WTC11 (cell line): ENCODE results near the gene PEX10. TPM values are rescaled to one million over a fixed set of nuclear protein-coding genes. Genes with fewer than 3 reads are reported as not detected.

Experiments
- ATAC-seq: fragments of 200-7000 bp; cut with Tn5 transposase; 2 replicates; pipeline ENCODE4 v1.10.0; 2021; ENCODE audit warnings: mild to moderate bottlenecking, moderate library complexity
- CTCF ChIA-PET: fragments of 300-600 bp; sonication (Branson Sonifier 250); formaldehyde crosslinking; loops from one replicate; lab custom pipeline; 2021; ENCODE audit warnings: antibody characterized with exemption; lab: Charles Lee
- POLR2A ChIA-PET: fragments of 350-600 bp; sonication (Branson Sonifier 250); formaldehyde crosslinking; loops from one replicate; lab custom pipeline; 2021; ENCODE audit warnings: antibody characterized with exemption; lab: Charles Lee
- DNase-seq: peaks from one replicate; pipeline ENCODE4 v3.0.0; 2021; ENCODE audit warnings: low spot score
- H3K27ac Mint-ChIP-seq: 2 replicates; pipeline ENCODE4 v1.8.0; 2021; ENCODE audit warnings: mixed read lengths
- H3K27me3 Mint-ChIP-seq: 2 replicates; pipeline ENCODE4 v1.8.0; 2021; ENCODE audit warnings: low read depth, mild to moderate bottlenecking, moderate library complexity, mixed read lengths
- H3K36me3 Mint-ChIP-seq: 2 replicates; pipeline ENCODE4 v1.8.0; 2021; ENCODE audit warnings: mixed read lengths
- H3K4me1 Mint-ChIP-seq: 2 replicates; pipeline ENCODE4 v1.8.0; 2022; ENCODE audit warnings: mixed read lengths
- H3K4me3 Mint-ChIP-seq: 2 replicates; pipeline ENCODE4 v1.8.0; 2021; ENCODE audit warnings: mild to moderate bottlenecking, moderate library complexity, mixed read lengths
- H3K9me3 Mint-ChIP-seq: 2 replicates; pipeline ENCODE4 v1.8.0; 2021; ENCODE audit warnings: mixed read lengths
- ATF1 ChIP-seq: sonication (generic); formaldehyde crosslinking; IDR thresholded peaks from 2 replicates; pipeline ENCODE4 v1.8.1; 2023; ENCODE audit warnings: mild to moderate bottlenecking, moderate library complexity, missing genetic modification reagents
- CREM ChIP-seq: sonication (generic); formaldehyde crosslinking; IDR thresholded peaks from 2 replicates; pipeline ENCODE4 v1.8.1; 2022; ENCODE audit warnings: mild to moderate bottlenecking, missing genetic modification reagents, moderate library complexity
- EMX1 ChIP-seq: fragments of 250-450 bp; sonication (Bioruptor Pico); IDR thresholded peaks from 2 replicates; pipeline ENCODE4 v1.8.0; 2021; ENCODE audit warnings: mild to moderate bottlenecking
- FOXP1 ChIP-seq: sonication (generic); formaldehyde crosslinking; IDR thresholded peaks from 2 replicates; pipeline ENCODE4 v1.8.0; 2022; ENCODE audit warnings: missing genetic modification reagents, mild to moderate bottlenecking, moderate library complexity, borderline replicate concordance
- GABPB1 ChIP-seq: sonication (generic); formaldehyde crosslinking; IDR thresholded peaks from 2 replicates; pipeline ENCODE4 v1.8.1; 2023; ENCODE audit warnings: mild to moderate bottlenecking, missing genetic modification reagents
- GTF2I ChIP-seq: fragments of 250-450 bp; sonication (Bioruptor Pico); conservative IDR thresholded peaks from 2 replicates; pipeline ENCODE4 v1.4.0; 2021; ENCODE audit warnings: mild to moderate bottlenecking
- JUN ChIP-seq: sonication (generic); formaldehyde crosslinking; IDR thresholded peaks from 2 replicates; pipeline ENCODE4 v1.8.0; 2023; ENCODE audit warnings: mild to moderate bottlenecking, missing genetic modification reagents
- KAT7 ChIP-seq: sonication (generic); formaldehyde crosslinking; IDR thresholded peaks from 2 replicates; pipeline ENCODE4 v1.8.1; 2023; ENCODE audit warnings: missing genetic modification reagents, mild to moderate bottlenecking, borderline replicate concordance
- MYBL2 ChIP-seq: sonication (generic); formaldehyde crosslinking; IDR thresholded peaks from 2 replicates; pipeline ENCODE4 v1.8.1; 2023; ENCODE audit warnings: mild to moderate bottlenecking, moderate library complexity, missing genetic modification reagents
- NFYB ChIP-seq: sonication (generic); formaldehyde crosslinking; conservative IDR thresholded peaks from 2 replicates; pipeline ENCODE4 v1.8.0; 2022; ENCODE audit warnings: low read depth, missing genetic modification reagents
- NR1H2 ChIP-seq: sonication (generic); formaldehyde crosslinking; IDR thresholded peaks from 2 replicates; pipeline ENCODE4 v1.9.0; 2021; ENCODE audit warnings: mild to moderate bottlenecking, moderate library complexity, missing genetic modification reagents
- NR3C1 ChIP-seq: sonication (generic); formaldehyde crosslinking; conservative IDR thresholded peaks from 2 replicates; pipeline ENCODE4 v1.8.1; 2023; ENCODE audit warnings: low read depth, mild to moderate bottlenecking, missing genetic modification reagents
- RELA ChIP-seq: sonication (generic); formaldehyde crosslinking; IDR thresholded peaks from 2 replicates; pipeline ENCODE4 v1.8.1; 2022; ENCODE audit warnings: missing genetic modification reagents, mild to moderate bottlenecking, borderline replicate concordance
- SMAD3 ChIP-seq: sonication (generic); formaldehyde crosslinking; IDR thresholded peaks from 2 replicates; pipeline ENCODE4 v1.8.0; 2022; ENCODE audit warnings: missing genetic modification reagents, mild to moderate bottlenecking, borderline replicate concordance
- TP53 ChIP-seq: sonication (generic); formaldehyde crosslinking; IDR thresholded peaks from 2 replicates; pipeline ENCODE4 v1.8.1; 2023; ENCODE audit warnings: mild to moderate bottlenecking, missing genetic modification reagents
- ZBTB21 ChIP-seq: sonication (generic); formaldehyde crosslinking; IDR thresholded peaks from 2 replicates; pipeline ENCODE4 v1.8.1; 2023; ENCODE audit warnings: mild to moderate bottlenecking, missing genetic modification reagents, borderline replicate concordance
- ZNF138 ChIP-seq: sonication (generic); formaldehyde crosslinking; conservative IDR thresholded peaks from 2 replicates; pipeline ENCODE4 v1.8.1; 2022; ENCODE audit warnings: mild to moderate bottlenecking, moderate library complexity, missing genetic modification reagents
- ZNF317 ChIP-seq: sonication (generic); formaldehyde crosslinking; IDR thresholded peaks from 2 replicates; pipeline ENCODE4 v1.8.1; 2023; ENCODE audit warnings: low read depth, mild to moderate bottlenecking, moderate library complexity, missing genetic modification reagents, borderline replicate concordance
- total RNA-seq: library from RNA; stranded (reverse); gene quantifications from 3 replicates; pipeline ENCODE4 v1.2.3, GENCODE V29; 2021
- TF ChIP-seq, protein P1 (sequence below): sonication (generic); formaldehyde crosslinking; IDR thresholded peaks from 2 replicates; pipeline ENCODE4 v1.8.1; 2023; ENCODE audit warnings: mild to moderate bottlenecking, missing genetic modification reagents
- TF ChIP-seq, protein P2 (sequence below): sonication (generic); formaldehyde crosslinking; IDR thresholded peaks from 2 replicates; pipeline ENCODE4 v1.8.0; 2023; ENCODE audit warnings: missing genetic modification reagents
- TF ChIP-seq, protein P3 (sequence below): fragments of 250-450 bp; sonication (Bioruptor Pico); conservative IDR thresholded peaks from 2 replicates; pipeline ENCODE4 v1.9.0; 2021; ENCODE audit warnings: mild to moderate bottlenecking
- TF ChIP-seq, protein P4 (sequence below): fragments of 250-450 bp; sonication (Bioruptor Pico); IDR thresholded peaks from 2 replicates; pipeline ENCODE4 v1.8.0; 2021; ENCODE audit warnings: mild to moderate bottlenecking
- TF ChIP-seq, protein P5 (sequence below): sonication (generic); formaldehyde crosslinking; IDR thresholded peaks from 2 replicates; pipeline ENCODE4 v1.8.1; 2022; ENCODE audit warnings: mild to moderate bottlenecking, missing genetic modification reagents, moderate library complexity, borderline replicate concordance
- TF ChIP-seq, protein P6 (sequence below): sonication (generic); formaldehyde crosslinking; IDR thresholded peaks from 2 replicates; pipeline ENCODE4 v1.8.0; 2022; ENCODE audit warnings: missing genetic modification reagents
- TF ChIP-seq, protein P7 (sequence below): sonication (generic); formaldehyde crosslinking; conservative IDR thresholded peaks from 2 replicates; pipeline ENCODE4 v1.8.1; 2022; ENCODE audit warnings: mild to moderate bottlenecking, missing genetic modification reagents

The PEX10 gene
- total RNA-seq, 1 experiment from 2014 or later, result 29.3 TPM

DNA sequence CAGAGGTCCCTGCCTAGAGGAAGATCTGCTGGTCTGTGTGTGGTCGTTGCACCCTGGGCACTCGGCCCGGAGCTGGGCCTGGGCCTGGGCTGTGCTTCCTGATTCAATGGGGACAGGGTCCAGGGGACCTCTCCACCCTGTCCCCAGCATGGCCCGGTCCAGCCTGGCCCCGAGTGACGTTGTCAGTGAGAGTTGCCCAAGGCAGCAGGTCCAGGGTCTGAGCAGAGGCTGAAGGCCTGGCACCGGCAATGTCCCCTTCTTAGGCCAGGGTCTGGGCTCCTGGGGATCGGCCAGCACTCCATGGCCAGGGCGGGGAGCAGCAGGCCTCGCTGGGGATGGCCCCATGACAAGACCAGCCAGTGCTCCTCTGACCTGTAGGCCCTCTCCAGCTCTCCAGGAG is 15.6 kb upstream of the PEX10 start (continued):
- TF ChIP-seq, protein P1, sequence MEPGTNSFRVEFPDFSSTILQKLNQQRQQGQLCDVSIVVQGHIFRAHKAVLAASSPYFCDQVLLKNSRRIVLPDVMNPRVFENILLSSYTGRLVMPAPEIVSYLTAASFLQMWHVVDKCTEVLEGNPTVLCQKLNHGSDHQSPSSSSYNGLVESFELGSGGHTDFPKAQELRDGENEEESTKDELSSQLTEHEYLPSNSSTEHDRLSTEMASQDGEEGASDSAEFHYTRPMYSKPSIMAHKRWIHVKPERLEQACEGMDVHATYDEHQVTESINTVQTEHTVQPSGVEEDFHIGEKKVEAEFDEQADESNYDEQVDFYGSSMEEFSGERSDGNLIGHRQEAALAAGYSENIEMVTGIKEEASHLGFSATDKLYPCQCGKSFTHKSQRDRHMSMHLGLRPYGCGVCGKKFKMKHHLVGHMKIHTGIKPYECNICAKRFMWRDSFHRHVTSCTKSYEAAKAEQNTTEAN (CRISPR knock-in tag), result no peak
- TF ChIP-seq SMAD3 (CRISPR knock-in tag) (no peak), JUN (CRISPR knock-in tag) (no peak), KAT7 (CRISPR knock-in tag) (no peak), GABPB1 (CRISPR knock-in tag) (no peak), NR1H2 (no peak)
- TF ChIP-seq, protein P2, sequence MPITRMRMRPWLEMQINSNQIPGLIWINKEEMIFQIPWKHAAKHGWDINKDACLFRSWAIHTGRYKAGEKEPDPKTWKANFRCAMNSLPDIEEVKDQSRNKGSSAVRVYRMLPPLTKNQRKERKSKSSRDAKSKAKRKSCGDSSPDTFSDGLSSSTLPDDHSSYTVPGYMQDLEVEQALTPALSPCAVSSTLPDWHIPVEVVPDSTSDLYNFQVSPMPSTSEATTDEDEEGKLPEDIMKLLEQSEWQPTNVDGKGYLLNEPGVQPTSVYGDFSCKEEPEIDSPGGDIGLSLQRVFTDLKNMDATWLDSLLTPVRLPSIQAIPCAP (CRISPR knock-in tag), result no peak
- TF ChIP-seq, protein P3, sequence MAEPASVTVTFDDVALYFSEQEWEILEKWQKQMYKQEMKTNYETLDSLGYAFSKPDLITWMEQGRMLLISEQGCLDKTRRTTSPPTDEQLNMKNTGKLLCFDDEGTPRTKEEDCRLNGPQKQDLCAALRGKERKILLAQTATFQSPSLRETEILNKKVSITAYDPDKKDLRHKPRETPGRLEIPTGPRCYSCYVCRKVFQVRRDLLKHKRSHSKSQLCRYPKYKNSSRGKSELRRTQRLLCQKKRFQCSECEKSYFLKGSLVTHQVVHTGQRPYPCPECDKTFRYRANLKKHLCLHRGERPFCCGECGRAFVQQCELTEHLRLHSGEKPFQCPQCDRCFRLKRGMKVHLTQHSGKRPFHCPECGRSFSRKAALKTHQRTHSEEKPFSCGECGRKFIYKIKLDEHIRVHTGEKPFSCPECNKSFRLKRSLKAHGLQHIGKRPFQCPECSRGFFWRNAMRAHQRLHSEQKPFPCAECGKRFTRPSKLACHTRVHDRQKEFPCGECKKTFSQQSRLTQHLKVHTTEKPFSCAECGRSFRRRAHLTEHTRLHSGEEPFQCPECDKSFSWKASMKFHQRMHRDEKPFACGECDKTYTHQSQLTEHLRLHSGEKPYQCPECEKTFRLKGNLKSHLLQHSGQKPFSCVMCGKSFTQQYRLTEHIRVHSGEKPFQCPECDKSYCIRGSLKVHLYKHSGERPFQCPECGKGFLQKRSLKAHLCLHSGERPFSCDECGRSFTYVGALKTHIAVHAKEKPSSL (CRISPR knock-in tag), result no peak

DNA sequence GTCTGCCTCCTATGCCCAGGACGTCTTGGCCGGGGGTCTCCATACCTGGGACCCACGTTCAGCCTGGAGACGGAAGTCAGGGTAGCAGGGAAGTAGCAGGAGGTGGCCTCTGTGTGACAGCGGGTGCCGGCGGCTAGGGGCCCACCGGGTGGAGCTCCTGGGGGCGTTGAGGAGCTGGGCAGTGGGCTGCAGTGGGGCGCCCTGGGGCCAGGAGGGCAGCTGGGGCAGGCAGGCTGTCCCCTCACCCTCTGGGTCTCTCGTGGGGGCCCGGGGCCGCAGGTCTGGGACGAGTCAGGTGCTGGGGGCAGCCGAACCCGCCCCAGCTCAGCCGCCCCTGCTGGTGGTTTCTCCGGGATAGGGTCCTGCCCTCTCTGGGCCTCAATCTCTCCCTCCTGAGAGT is 14.7 kb upstream of the PEX10 start:
- Mint-ChIP-seq H3K4me3 (no peak overlapping the region), H3K27me3 (peaks cover 19% of the 10 kb centered on the region), H3K9me3 (peaks cover 26% of the 10 kb centered on the region), H3K4me1 (no peaks in the 10 kb centered on the region), H3K27ac (no peak overlapping the region), H3K36me3 (no peaks in the 10 kb centered on the region)
- ATAC-seq (no peak), DNase-seq (no peak)
- TF ChIP-seq EMX1 (CRISPR knock-in tag) (no peak), GTF2I (CRISPR knock-in tag) (no peak), ZNF317 (no peak), NR3C1 (no peak), FOXP1 (CRISPR knock-in tag) (no peak), ZNF138 (no peak), MYBL2 (no peak), ATF1 (CRISPR knock-in tag) (no peak), JUN (CRISPR knock-in tag) (no peak), RELA (CRISPR knock-in tag) (no peak), NFYB (CRISPR knock-in tag) (no peak), CREM (CRISPR knock-in tag) (no peak), TP53 (CRISPR knock-in tag) (no peak), ZBTB21 (CRISPR knock-in tag) (no peak)
- TF ChIP-seq, protein P4, sequence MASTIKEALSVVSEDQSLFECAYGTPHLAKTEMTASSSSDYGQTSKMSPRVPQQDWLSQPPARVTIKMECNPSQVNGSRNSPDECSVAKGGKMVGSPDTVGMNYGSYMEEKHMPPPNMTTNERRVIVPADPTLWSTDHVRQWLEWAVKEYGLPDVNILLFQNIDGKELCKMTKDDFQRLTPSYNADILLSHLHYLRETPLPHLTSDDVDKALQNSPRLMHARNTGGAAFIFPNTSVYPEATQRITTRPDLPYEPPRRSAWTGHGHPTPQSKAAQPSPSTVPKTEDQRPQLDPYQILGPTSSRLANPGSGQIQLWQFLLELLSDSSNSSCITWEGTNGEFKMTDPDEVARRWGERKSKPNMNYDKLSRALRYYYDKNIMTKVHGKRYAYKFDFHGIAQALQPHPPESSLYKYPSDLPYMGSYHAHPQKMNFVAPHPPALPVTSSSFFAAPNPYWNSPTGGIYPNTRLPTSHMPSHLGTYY (CRISPR knock-in tag), result no peak
- TF ChIP-seq, protein P5, sequence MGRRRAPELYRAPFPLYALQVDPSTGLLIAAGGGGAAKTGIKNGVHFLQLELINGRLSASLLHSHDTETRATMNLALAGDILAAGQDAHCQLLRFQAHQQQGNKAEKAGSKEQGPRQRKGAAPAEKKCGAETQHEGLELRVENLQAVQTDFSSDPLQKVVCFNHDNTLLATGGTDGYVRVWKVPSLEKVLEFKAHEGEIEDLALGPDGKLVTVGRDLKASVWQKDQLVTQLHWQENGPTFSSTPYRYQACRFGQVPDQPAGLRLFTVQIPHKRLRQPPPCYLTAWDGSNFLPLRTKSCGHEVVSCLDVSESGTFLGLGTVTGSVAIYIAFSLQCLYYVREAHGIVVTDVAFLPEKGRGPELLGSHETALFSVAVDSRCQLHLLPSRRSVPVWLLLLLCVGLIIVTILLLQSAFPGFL (CRISPR knock-in tag), result no peak
- TF ChIP-seq, protein P2 (CRISPR knock-in tag), result no peak
- TF ChIP-seq, protein P6, sequence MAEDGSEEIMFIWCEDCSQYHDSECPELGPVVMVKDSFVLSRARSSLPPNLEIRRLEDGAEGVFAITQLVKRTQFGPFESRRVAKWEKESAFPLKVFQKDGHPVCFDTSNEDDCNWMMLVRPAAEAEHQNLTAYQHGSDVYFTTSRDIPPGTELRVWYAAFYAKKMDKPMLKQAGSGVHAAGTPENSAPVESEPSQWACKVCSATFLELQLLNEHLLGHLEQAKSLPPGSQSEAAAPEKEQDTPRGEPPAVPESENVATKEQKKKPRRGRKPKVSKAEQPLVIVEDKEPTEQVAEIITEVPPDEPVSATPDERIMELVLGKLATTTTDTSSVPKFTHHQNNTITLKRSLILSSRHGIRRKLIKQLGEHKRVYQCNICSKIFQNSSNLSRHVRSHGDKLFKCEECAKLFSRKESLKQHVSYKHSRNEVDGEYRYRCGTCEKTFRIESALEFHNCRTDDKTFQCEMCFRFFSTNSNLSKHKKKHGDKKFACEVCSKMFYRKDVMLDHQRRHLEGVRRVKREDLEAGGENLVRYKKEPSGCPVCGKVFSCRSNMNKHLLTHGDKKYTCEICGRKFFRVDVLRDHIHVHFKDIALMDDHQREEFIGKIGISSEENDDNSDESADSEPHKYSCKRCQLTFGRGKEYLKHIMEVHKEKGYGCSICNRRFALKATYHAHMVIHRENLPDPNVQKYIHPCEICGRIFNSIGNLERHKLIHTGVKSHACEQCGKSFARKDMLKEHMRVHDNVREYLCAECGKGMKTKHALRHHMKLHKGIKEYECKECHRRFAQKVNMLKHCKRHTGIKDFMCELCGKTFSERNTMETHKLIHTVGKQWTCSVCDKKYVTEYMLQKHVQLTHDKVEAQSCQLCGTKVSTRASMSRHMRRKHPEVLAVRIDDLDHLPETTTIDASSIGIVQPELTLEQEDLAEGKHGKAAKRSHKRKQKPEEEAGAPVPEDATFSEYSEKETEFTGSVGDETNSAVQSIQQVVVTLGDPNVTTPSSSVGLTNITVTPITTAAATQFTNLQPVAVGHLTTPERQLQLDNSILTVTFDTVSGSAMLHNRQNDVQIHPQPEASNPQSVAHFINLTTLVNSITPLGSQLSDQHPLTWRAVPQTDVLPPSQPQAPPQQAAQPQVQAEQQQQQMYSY (CRISPR knock-in tag), result no peak
- TF ChIP-seq, protein P7, sequence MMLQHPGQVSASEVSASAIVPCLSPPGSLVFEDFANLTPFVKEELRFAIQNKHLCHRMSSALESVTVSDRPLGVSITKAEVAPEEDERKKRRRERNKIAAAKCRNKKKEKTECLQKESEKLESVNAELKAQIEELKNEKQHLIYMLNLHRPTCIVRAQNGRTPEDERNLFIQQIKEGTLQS (CRISPR knock-in tag), result no peak
- ChIA-PET CTCF (no interaction called here), POLR2A (no interaction called here)
